22Rv1 (cell line): ENCODE measurements around the gene ZEB2.

Experiments used
- ZFX ChIP-seq: fragments of 450-650 bp; IDR thresholded peaks from 2 replicates; pipeline ENCODE4 v1.6.1; 2017; ENCODE audit warnings: antibody characterized with exemption, borderline replicate concordance
- TF ChIP-seq, protein P1 (sequence below): fragments of 450-650 bp; IDR thresholded peaks from 2 replicates; pipeline ENCODE4 v1.5.1; 2017; ENCODE audit warnings: mild to moderate bottlenecking

- TF ChIP-seq, protein P1, sequence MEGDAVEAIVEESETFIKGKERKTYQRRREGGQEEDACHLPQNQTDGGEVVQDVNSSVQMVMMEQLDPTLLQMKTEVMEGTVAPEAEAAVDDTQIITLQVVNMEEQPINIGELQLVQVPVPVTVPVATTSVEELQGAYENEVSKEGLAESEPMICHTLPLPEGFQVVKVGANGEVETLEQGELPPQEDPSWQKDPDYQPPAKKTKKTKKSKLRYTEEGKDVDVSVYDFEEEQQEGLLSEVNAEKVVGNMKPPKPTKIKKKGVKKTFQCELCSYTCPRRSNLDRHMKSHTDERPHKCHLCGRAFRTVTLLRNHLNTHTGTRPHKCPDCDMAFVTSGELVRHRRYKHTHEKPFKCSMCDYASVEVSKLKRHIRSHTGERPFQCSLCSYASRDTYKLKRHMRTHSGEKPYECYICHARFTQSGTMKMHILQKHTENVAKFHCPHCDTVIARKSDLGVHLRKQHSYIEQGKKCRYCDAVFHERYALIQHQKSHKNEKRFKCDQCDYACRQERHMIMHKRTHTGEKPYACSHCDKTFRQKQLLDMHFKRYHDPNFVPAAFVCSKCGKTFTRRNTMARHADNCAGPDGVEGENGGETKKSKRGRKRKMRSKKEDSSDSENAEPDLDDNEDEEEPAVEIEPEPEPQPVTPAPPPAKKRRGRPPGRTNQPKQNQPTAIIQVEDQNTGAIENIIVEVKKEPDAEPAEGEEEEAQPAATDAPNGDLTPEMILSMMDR, result 0 out of 2 replicates have a peak, but pooled peaks have one; percentile 5
- no peak for TF ChIP-seq ZFX
Measured at GRCh38 chr2:144504218-144504641, 15.7 kb downstream of the ZEB2 start.
